ENCODE measurements around the gene ZBTB4. TPM values are rescaled to one million over a fixed set of nuclear protein-coding genes. Genes with fewer than 3 reads are reported as not detected.

Gene ZBTB4
- total RNA-seq, 1 experiment from 2014 or later = 17.1 TPM

- Histone ChIP-seq H3K27ac (ENCODE audit: low read depth, low read length) (no peak overlapping the region), H3K36me3 (ENCODE audit: control insufficient read depth in 1 of 2, insufficient read depth in 2 of 2, low read length in 2 of 2) (peaks cover 0 to 3% of the 10 kb centered on the region in 2 experiments; a peak in 1 of 4 replicates), H3K4me1 (ENCODE audit: control insufficient read depth in 1 of 2, insufficient read depth in 2 of 2, low read length in 2 of 2) (peaks cover 0 to under 1% of the 10 kb centered on the region in 2 experiments; a peak in 1 of 4 replicates), H3K9ac (ENCODE audit: low read length) (no peak overlapping the region), H3K9me3 (ENCODE audit: control insufficient read depth in 1 of 2, insufficient read depth in 1 of 2, low read depth in 1 of 2, low read length in 2 of 2) (no peaks in the 10 kb centered on the region), H3K79me2 (ENCODE audit: insufficient read depth, low read length) (no peaks in the 10 kb centered on the region), H4K20me1 (ENCODE audit: insufficient read depth) (no peaks in the 10 kb centered on the region), H2AFZ (ENCODE audit: low read depth, low read length, poor library complexity, severe bottlenecking) (no peak overlapping the region), H3K27me3 (ENCODE audit: insufficient read depth, low read length) (no peaks in the 10 kb centered on the region), H3K4me2 (ENCODE audit: low read length) (no peak overlapping the region), H3K9me2 (ENCODE audit: insufficient read depth) (no peaks in the 10 kb centered on the region), H3K4me3 (replicated peaks in 1 of 2; ENCODE audit: low read depth in 1 of 2, low read length in 2 of 2) (no peak overlapping the region)
- ChIA-PET CTCF (no interaction called here), RAD21 (ENCODE audit: low non-redundant PET in 1 of 2, low total read pairs in 2 of 2, uncharacterized antibody in 2 of 2, unreplicated experiment in 2 of 2) (no interaction called here), POLR2A (interaction anchor here (1.7 kb wide), 1 partner anchor 15 kb away, joined by 8 read pairs; the partner anchor contains the start of gene TMEM256)
- TF ChIP-seq SIN3A (IDR thresholded peaks at IDR 0.05; ENCODE audit: low read depth) = no peak
- no peak for TF ChIP-seq TCF7L2 (IDR thresholded peaks at IDR 0.05; ENCODE audit: borderline replicate concordance, extremely low read depth, insufficient read depth, insufficient read length)
- no peak for TF ChIP-seq ZNF274 (IDR thresholded peaks at IDR 0.05; ENCODE audit: low read depth, low read length)
- no peak for TF ChIP-seq SP1 (IDR thresholded peaks at IDR 0.05; ENCODE audit: low read depth)
- TF ChIP-seq ATF3 (IDR thresholded peaks at IDR 0.05) = no peak
- no peak for TF ChIP-seq CBX3 (IDR thresholded peaks at IDR 0.05; ENCODE audit: low read depth)
- TF ChIP-seq EZH2phosphoT487 (IDR thresholded peaks at IDR 0.05; ENCODE audit: borderline replicate concordance) = no peak
- no peak for TF ChIP-seq ZFX (IDR thresholded peaks at IDR 0.05)
- no peak for TF ChIP-seq CEBPB (IDR thresholded peaks at IDR 0.05; ENCODE audit: low read depth)
- no peak for TF ChIP-seq REST (IDR thresholded peaks at IDR 0.05; ENCODE audit: low read depth)
- no peak for TF ChIP-seq EZH2 (IDR thresholded peaks at IDR 0.05)
- no peak for TF ChIP-seq FOSL1 (IDR thresholded peaks at IDR 0.05; ENCODE audit: low read depth)
- TF ChIP-seq ELF1 (IDR thresholded peaks at IDR 0.05; ENCODE audit: borderline replicate concordance, low read depth) = no peak
- no peak for TF ChIP-seq RAD21 (IDR thresholded peaks at IDR 0.05; ENCODE audit: low read depth)
- TF ChIP-seq ZBTB33 (IDR thresholded peaks at IDR 0.05; ENCODE audit: extremely low read depth, insufficient replicate concordance, low read length) = no peak
- TF ChIP-seq POLR2A (IDR thresholded peaks at IDR 0.05; ENCODE audit: borderline replicate concordance, extremely low read depth, insufficient read depth, insufficient read length) = no peak
- no peak for TF ChIP-seq SRF (IDR thresholded peaks at IDR 0.05; ENCODE audit: low read depth)
- TF ChIP-seq JUND (IDR thresholded peaks at IDR 0.05) = no peak
- DNase-seq (ENCODE audit: low read depth, low spot score) = no peak
- BruUV-seq (replicated peaks) = no TSS peak
- no peak for ATAC-seq
- intact Hi-C loops (cut with micrococcal nuclease) = no loop called here
Measured at GRCh38 chr17:7418472-7419152, 60.8 kb downstream of the ZBTB4 start.

Measured in HCT116 (cell line).